K562 (cell line): ENCODE results near the gene SMAGP. TPM values are rescaled to one million over a fixed set of nuclear protein-coding genes. Genes with fewer than 3 reads are reported as not detected.

Experiments used
- DEAF1 ChIP-seq: fragments of 450-650 bp; formaldehyde crosslinking; IDR thresholded peaks from 2 replicates; pipeline ENCODE4 v1.4.0; 2020; ENCODE audit warnings: mild to moderate bottlenecking, moderate library complexity
- ETV1 ChIP-seq: fragments of 450-650 bp; conservative IDR thresholded peaks from 2 replicates; pipeline ENCODE4 v1.6.1; 2016; ENCODE audit warnings: missing genetic modification characterization, control low read depth, low read depth, missing compliant biosample characterization
- HMGXB4 ChIP-seq: sonication (generic); formaldehyde crosslinking; IDR thresholded peaks from 2 replicates; pipeline ENCODE4 v1.8.1; 2023; ENCODE audit warnings: mild to moderate bottlenecking, missing genetic modification reagents
- KLF13 ChIP-seq: fragments of 450-650 bp; IDR thresholded peaks from 2 replicates; pipeline ENCODE4 v1.6.1; 2016; ENCODE audit warnings: missing genetic modification characterization, low read depth, mild to moderate bottlenecking, missing compliant biosample characterization, moderate library complexity, borderline replicate concordance
- MTA2 ChIP-seq: fragments of 450-650 bp; IDR thresholded peaks from 2 replicates; pipeline ENCODE4 v1.6.1; 2016; ENCODE audit warnings: low read depth
- NFIC ChIP-seq: fragments of 450-650 bp; IDR thresholded peaks from 2 replicates; pipeline ENCODE4 v1.6.1; 2017; ENCODE audit warnings: mild to moderate bottlenecking, inconsistent platforms
- PHF21A ChIP-seq: fragments of 450-650 bp; IDR thresholded peaks from 2 replicates; pipeline ENCODE4 v1.6.1; 2017; ENCODE audit warnings: low read depth, borderline replicate concordance
- TAF15 ChIP-seq: fragments of 200-400 bp; formaldehyde crosslinking; IDR thresholded peaks from 2 replicates; pipeline ENCODE4 v1.6.1; 2017; ENCODE audit warnings: mild to moderate bottlenecking, low read depth, low read length, moderate library complexity
- ZNF212 ChIP-seq: fragments of 450-650 bp; formaldehyde crosslinking; IDR thresholded peaks from 2 replicates; pipeline ENCODE4 v1.4.0; 2020; ENCODE audit warnings: mild to moderate bottlenecking
- ZNF644 ChIP-seq: fragments of 200-800 bp; sonication (Bioruptor generic); IDR thresholded peaks from 2 replicates; pipeline ENCODE4 v1.6.1; 2016; ENCODE audit warnings: low read depth, missing genetic modification characterization, missing compliant biosample characterization
- polyA plus RNA-seq, 8 experiments: library from polyadenylated mRNA; depleted of rRNA in 4 of 8; stranded (reverse) in 5 of 8; unstranded in 3 of 8; fragments of >200 nt; fragmentation: Nextera tagmentation in 2 of 8; fragmentation: Illumina TruSeq in 1 of 8; extraction: Ambion mirVana in 2 of 8; extraction: Trizol in 1 of 8; gene quantifications; 2 replicates each; pipeline versions ENCODE4 v1.2.1 to v1.2.3, GENCODE V29; 2011 to 2014; ENCODE audit warnings: inconsistent platforms in 1 of 8, missing spikeins in 1 of 8
- total RNA-seq, 7 experiments: library from RNA; depleted of rRNA in 6 of 7; stranded (reverse); fragments of >200 nt in 6 of 7; fragmentation: Illumina TruSeq in 2 of 7; extraction: Trizol in 2 of 7; gene quantifications; 2 replicates each; pipeline versions ENCODE4 v1.2.1 to v1.2.3, GENCODE V29; 2011 to 2021; ENCODE audit warnings: low replicate concordance in 1 of 7
- TF ChIP-seq, protein P1 (sequence below): fragments of 450-650 bp; formaldehyde crosslinking; IDR thresholded peaks from 2 replicates; pipeline ENCODE4 v1.4.0; 2020; ENCODE audit warnings: mild to moderate bottlenecking, moderate library complexity
- TF ChIP-seq, protein P2 (sequence below): IDR thresholded peaks from 2 replicates; pipeline ENCODE4 v1.6.1; 2011; ENCODE audit not compliant: insufficient read length; ENCODE audit errors: extremely low read depth
- TF ChIP-seq, protein P3 (sequence below): sonication (generic); formaldehyde crosslinking; IDR thresholded peaks from 2 replicates; pipeline ENCODE4 v1.8.1; 2023; ENCODE audit warnings: mild to moderate bottlenecking, missing genetic modification reagents, moderate library complexity

SMAGP gene
- total and polyA plus RNA-seq, 9 of the 15 experiments (the other 6 are each of a cell fraction or from before 2014, with no cell fraction given) = 23.1 to 62.3 (median 29.9) TPM

GRCh38 chr12:51217968-51218606 is 52.1 kb downstream of the SMAGP start, which contains the start of gene POU6F1 (continued):
- TF ChIP-seq PHF21A (no peak), ZNF212 (CRISPR knock-in tag) (0 out of 2 replicates have a peak, but pooled peaks have one; percentile 20), ETV1 (tag) (peak; percentile 39; the same call in 1 of the 2 replicates), TAF15 (no peak), DEAF1 (CRISPR knock-in tag) (no peak), NFIC (no peak), KLF13 (no peak), HMGXB4 (CRISPR knock-in tag) (0 out of 2 replicates have a peak, but pooled peaks have one; percentile 25), ZNF644 (tag) (no peak), MTA2 (no peak)
- TF ChIP-seq, protein P1, sequence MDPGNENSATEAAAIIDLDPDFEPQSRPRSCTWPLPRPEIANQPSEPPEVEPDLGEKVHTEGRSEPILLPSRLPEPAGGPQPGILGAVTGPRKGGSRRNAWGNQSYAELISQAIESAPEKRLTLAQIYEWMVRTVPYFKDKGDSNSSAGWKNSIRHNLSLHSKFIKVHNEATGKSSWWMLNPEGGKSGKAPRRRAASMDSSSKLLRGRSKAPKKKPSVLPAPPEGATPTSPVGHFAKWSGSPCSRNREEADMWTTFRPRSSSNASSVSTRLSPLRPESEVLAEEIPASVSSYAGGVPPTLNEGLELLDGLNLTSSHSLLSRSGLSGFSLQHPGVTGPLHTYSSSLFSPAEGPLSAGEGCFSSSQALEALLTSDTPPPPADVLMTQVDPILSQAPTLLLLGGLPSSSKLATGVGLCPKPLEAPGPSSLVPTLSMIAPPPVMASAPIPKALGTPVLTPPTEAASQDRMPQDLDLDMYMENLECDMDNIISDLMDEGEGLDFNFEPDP = no peak
- TF ChIP-seq, protein P2, sequence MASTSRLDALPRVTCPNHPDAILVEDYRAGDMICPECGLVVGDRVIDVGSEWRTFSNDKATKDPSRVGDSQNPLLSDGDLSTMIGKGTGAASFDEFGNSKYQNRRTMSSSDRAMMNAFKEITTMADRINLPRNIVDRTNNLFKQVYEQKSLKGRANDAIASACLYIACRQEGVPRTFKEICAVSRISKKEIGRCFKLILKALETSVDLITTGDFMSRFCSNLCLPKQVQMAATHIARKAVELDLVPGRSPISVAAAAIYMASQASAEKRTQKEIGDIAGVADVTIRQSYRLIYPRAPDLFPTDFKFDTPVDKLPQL = no peak
- TF ChIP-seq, protein P3, sequence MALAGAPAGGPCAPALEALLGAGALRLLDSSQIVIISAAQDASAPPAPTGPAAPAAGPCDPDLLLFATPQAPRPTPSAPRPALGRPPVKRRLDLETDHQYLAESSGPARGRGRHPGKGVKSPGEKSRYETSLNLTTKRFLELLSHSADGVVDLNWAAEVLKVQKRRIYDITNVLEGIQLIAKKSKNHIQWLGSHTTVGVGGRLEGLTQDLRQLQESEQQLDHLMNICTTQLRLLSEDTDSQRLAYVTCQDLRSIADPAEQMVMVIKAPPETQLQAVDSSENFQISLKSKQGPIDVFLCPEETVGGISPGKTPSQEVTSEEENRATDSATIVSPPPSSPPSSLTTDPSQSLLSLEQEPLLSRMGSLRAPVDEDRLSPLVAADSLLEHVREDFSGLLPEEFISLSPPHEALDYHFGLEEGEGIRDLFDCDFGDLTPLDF (CRISPR knock-in tag) = no peak
